NCI-H526 (cell line): Measurements from ENCODE around the gene C1QTNF1.
A peak's percentile ranks its signal among the peaks of the same experiment; 100 is the strongest.

ENCODE experiments used
- DNase-seq, 2 experiments: peaks; one replicate each; lab custom pipeline; 2025; lab: John Stamatoyannopoulos, UW

C1QTNF1 gene

DNA sequence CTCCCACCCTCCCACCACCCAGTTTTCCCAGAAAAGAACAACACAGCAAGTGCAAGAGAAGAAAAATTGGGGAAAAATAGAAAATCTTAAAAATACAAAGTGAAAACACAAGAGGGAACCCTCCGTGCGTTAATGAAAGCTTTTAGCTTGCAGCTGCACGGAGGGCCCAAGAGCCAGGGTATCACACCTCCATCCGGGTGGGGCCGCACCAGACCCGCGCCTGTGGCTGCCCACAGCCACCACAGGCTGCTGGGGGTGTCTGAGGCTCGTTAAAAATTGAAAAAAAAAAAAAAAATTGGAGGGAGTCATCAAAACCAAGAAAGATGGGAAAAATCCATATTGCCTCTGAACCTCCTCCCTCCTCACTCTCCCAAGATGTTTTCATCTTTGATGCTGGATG, 69.3 kb downstream of the C1QTNF1 start:
- DNase-seq, result no peak

DNA sequence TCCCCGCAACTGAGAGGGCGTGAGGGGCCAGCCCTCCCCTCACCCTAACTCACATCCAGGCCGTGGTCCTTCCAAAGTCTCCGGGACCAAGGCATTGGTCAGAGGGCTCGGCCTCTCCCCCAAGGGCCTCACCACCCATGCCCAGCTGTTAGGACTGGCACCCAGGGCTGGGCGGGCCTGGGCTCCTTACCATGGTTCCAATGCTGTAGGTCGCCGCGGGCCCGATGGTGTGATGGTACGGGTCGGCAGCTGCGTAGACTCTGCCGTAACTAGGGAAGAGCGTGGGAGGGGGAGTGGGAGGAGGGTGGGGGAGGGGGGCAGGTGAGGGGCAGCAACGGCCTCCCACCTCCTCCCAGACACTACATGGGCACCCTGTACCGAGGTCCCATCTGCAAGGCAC, 70.3 kb downstream of the C1QTNF1 start:
- no peak for DNase-seq

DNA sequence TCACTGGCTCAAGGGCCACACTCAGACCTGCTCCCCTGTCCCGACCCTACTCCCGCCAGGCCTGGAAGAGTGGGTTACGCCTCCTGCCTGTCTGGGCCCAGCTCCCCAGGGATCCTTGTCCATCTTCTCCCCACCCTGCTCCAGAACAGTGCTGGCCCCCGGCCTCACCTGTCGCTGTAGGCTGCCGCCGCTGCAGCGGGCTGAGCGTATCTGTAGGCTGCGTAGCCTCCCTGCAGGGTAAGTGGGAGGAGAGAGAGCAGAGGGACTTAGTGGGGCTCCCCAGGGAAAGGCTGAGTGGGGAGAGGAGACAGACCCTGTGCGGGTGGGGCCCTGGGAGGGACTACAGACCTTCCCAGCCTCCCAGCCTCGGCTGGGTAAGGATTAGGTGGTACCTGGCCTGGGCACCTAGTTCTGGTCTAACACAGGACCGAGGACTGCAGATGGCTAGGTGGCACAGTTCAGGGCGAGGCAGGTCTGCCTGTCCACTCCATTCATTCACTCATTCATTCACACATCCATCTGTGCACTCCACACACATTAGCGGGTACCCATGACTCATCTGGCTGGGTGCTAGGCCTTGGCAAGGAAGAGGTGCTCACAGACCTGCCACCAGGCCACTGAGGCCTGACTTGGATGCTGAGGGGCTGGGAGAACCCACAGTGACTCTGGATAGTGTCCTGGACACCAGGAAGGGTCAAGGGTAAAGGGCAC, 71.5 kb downstream of the C1QTNF1 start:
- no peak for DNase-seq

DNA sequence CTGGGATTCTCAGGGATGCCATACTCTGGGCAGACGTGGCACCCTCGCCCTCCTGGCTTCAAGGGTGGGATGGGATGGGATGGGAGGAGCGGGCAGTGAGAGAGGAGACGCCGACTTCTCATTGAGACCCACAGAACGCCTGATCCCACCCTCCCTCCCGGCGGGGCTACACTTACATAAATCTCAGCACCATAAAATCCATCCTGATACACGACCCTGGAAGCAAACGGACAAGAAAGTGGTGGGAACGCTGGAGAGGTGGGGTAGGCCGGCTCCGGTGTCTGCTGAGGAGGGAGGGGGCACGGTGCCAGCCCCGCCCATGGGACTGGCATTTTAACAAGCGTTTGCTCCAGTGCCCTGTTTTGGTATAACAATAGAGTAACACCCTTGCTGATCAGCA, 72.5 kb downstream of the C1QTNF1 start:
- no peak for DNase-seq

DNA sequence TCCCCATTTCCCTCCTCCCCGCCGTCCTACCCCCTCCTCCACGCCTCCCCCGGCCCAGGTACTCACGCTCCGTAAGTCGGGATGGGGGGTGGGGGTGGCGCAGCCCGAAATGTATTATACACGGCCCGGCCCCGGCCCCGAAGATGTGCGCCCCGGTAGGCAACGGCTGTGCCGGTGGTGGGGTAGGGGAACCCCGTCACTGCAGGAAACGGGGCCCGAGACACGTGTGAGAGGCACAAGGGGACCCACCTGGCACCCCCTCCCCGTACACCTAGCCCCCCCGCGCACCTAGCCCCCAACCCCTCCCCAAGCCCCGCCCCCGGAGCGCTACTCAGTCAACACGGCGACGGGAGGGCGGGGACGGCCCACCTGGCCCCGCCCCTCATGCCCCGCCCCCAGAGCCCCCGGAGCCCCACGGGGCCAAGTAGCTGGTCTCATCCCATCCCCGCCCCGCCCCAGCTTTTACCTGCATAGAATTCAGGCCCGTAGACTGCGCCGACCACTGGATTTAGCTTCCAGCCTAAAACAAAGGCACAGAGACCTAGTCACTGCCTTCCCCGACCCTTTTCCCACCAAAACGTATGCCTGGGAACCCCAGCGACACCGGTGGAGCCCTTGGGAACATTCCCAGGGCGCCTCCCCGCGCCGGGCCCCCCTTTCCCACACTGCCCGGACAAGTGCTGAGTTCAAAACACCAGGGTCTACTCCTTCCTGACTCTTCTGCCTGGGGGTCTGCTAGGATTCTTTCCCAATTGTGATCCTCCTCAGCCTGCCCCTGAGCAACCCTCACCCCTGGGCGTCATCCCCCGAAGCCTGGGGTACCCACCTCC, 73.5 kb downstream of the C1QTNF1 start:
- peak in 1 of 2 experiments; percentile 35 for DNase-seq

DNA sequence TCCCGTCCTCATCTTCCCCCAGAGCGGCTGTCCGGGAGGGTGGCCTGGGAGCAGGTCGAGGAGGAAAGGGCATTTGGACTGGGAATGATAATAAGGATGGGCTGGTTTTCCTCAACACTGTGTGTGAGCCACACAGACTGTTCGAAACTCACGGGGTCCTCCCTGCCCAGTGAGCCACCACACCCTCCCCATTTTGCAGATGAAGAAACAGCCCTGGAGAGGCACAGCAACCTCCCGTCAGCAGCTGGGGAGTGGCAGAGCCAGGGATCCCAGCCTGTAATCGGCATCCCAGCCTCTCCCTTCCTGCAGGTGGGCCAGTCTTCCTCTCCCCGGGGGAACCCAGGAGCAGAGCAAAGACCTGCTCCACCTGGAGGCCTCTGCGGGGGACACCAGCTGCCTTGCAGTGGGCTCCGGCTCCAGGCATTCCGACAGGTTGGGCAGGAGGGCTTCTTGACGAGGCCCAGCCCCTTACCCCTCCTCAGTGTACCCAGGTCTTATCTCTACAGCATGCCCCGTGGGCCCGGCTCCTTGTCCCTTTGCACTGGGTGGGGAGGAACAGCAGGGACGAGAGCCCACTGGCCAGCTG, 74.4 kb downstream of the C1QTNF1 start:
- DNase-seq, result peak in 1 of 2 experiments; percentile 32
